ENCODE measurements around the gene HIVEP1. TPM values are rescaled to one million over a fixed set of nuclear protein-coding genes. Genes with fewer than 3 reads are reported as not detected.

The HIVEP1 gene
- total and polyA plus RNA-seq, 12 donors, result 3.4 to 20.9 (median 13.3) TPM

DNA sequence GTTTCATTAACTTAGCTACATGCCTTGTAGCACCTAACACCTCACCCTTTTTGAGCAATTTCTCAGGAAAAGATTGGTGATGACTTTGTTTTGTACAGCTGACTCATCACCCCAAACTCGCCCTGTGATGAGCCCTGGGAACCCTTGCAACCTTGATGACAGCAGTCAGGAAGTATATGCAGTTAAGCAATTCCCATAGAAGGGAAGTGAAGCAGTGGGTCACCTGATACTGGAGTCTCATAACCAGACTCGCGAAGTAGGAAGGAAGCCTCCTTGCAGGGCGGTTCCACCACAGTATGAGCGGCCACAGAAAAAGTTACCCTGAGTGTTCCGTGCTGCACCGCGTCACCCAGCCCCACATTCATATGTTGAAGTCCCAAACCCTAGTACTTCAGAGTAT, 196.1 kb downstream of the HIVEP1 start:
- DNase-seq (peak in 1 of 2 donors; percentile 13), ATAC-seq (peak in 5 of 8 donors; percentile 33 to 63 (median 37))
- intact Hi-C loops (cut with DNase I), result no loop called here
- Histone ChIP-seq H3K4me1 (peaks cover 0 to 4% (median 0%) of the 10 kb centered on the region in 9 donors), H3K36me3 (no peaks in the 10 kb centered on the region), H3K9me3 (no peaks in the 10 kb centered on the region), H3K27ac (peak overlapping the region in 1 of 10 donors; percentile 75), H3K4me3 (no peak overlapping the region), H3K27me3 (peaks cover 0 to 2% (median 0%) of the 10 kb centered on the region in 7 donors)
- 72 to 87% methylated on average over 8 of the region's 8 CpGs for WGBS, 2 donors
- TF ChIP-seq, protein P1, sequence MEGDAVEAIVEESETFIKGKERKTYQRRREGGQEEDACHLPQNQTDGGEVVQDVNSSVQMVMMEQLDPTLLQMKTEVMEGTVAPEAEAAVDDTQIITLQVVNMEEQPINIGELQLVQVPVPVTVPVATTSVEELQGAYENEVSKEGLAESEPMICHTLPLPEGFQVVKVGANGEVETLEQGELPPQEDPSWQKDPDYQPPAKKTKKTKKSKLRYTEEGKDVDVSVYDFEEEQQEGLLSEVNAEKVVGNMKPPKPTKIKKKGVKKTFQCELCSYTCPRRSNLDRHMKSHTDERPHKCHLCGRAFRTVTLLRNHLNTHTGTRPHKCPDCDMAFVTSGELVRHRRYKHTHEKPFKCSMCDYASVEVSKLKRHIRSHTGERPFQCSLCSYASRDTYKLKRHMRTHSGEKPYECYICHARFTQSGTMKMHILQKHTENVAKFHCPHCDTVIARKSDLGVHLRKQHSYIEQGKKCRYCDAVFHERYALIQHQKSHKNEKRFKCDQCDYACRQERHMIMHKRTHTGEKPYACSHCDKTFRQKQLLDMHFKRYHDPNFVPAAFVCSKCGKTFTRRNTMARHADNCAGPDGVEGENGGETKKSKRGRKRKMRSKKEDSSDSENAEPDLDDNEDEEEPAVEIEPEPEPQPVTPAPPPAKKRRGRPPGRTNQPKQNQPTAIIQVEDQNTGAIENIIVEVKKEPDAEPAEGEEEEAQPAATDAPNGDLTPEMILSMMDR (IDR thresholded peaks at IDR 0.05), result no peak

DNA sequence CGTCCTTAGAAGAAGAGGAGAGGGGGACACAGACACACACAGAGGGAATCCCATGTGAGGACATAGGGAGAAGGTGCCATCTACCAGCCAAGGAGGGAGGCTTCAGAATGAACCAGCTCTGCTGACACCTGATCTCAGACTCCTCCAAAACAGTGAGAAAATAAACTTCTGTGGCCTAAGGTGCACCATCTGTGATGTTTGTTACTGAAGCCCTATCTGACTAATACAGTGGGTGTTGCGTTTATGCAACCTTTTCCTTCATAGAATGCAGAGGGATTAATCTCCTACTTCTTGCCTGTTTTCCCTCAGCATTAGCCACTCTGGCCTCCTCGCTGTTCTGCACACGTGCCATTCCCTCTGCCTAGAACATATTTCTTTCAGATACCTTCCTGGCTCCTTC, 196.6 kb downstream of the HIVEP1 start:
- Histone ChIP-seq H3K36me3 (no peaks in the 10 kb centered on the region), H3K4me3 (no peak overlapping the region), H3K4me1 (peaks cover 0 to 4% (median 0%) of the 10 kb centered on the region in 9 donors), H3K27ac (peak overlapping the region in 1 of 10 donors; percentile 75), H3K9me3 (no peaks in the 10 kb centered on the region), H3K27me3 (no peaks in the 10 kb centered on the region)
- intact Hi-C loops (cut with DNase I), result no loop called here
- DNase-seq (no peak), ATAC-seq (no peak)
- TF ChIP-seq, protein P1 (IDR thresholded peaks at IDR 0.05), result no peak
- WGBS, 2 donors, result 94% methylated on average over 4 of the region's 4 CpGs

Other genes starting within 250 kb of the HIVEP1 start
- under 1 TPM in 2 of 10 donors, not detected in 8; 0.24 to 0.37 TPM for gene ADTRP, start 233.5 kb upstream of the HIVEP1 start, total RNA-seq
- gene ADTRP, start 233.5 kb upstream of the HIVEP1 start, polyA plus RNA-seq, result under 1 TPM in 1 of 2 donors, not detected in 1; 0.14 TPM

Data from heart right ventricle (tissue), 16 donors.